Stromal cell of bone marrow (primary cell): ENCODE data around the gene SWI5.

Experiments
- DNase-seq: peaks from one replicate; pipeline ENCODE4 v3.0.0-alpha.2; 2012; ENCODE audit warnings: low read depth

The SWI5 gene

GRCh38 chr9:128252317-128253139 is 23.5 kb upstream of the SWI5 start:
- no peak for DNase-seq

GRCh38 chr9:128253140-128253990 is 22.7 kb upstream of the SWI5 start:
- DNase-seq, result no peak

GRCh38 chr9:128253991-128254346 is 22.1 kb upstream of the SWI5 start:
- no peak for DNase-seq

GRCh38 chr9:128254362-128254761 is 21.7 kb upstream of the SWI5 start:
- DNase-seq, result no peak

- no peak for DNase-seq
Observed at GRCh38 chr9:128254855-128255759, 21.0 kb upstream of the SWI5 start.

GRCh38 chr9:128257086-128257825 is 18.8 kb upstream of the SWI5 start:
- no peak for DNase-seq

GRCh38 chr9:128257907-128258306 is 18.2 kb upstream of the SWI5 start:
- no peak for DNase-seq

GRCh38 chr9:128258326-128258725 is 17.8 kb upstream of the SWI5 start:
- DNase-seq, result no peak

GRCh38 chr9:128259156-128259555 is 16.9 kb upstream of the SWI5 start:
- DNase-seq, result no peak

GRCh38 chr9:128260340-128260739 is 15.7 kb upstream of the SWI5 start:
- no peak for DNase-seq

GRCh38 chr9:128262687-128263086 is 13.4 kb upstream of the SWI5 start:
- no peak for DNase-seq

- no peak for DNase-seq
Observed at GRCh38 chr9:128265348-128265847, 10.7 kb upstream of the SWI5 start.

GRCh38 chr9:128266868-128267590 is 9.0 kb upstream of the SWI5 start:
- DNase-seq, result no peak

GRCh38 chr9:128271112-128271511 is 5.0 kb upstream of the SWI5 start:
- DNase-seq, result no peak

- no peak for DNase-seq
Observed at GRCh38 chr9:128271512-128271911, 4.6 kb upstream of the SWI5 start.

GRCh38 chr9:128274245-128274644 is 1.8 kb upstream of the SWI5 start:
- no peak for DNase-seq

GRCh38 chr9:128275198-128276007 is 673 bp upstream of the SWI5 start, which contains the start of gene GOLGA2:
Gene GOLGA2, minus strand, starts transcription at chr9:128276007. Its CDS starts 31 bp downstream, at chr9:128275976.
- no peak for DNase-seq

GRCh38 chr9:128276574-128277270 is 646 bp downstream of the SWI5 start:
- DNase-seq, result no peak
